ENCODE measurements around the gene SLC35A3. TPM values are rescaled to one million over a fixed set of nuclear protein-coding genes. Genes with fewer than 3 reads are reported as not detected.

The SLC35A3 gene
- total RNA-seq, 1 donor = 35.8 TPM

DNA sequence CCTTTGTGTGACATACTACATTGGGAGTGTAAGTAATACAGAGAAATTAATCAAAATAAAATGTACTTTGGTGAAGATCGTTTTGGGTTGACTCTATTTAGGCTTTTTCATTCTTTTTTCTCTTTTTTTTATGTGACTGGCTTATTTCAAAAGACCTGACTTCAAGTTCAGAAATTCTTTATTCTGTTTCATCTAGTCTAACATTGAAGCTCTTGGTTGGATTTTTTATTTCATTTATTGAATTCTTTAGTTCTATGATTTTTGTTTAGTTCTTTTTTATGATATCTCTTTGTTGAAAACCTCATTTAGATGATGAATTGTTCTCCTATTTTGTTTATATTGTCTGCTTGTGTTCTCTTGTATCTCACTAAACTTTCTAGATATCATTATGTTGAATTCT lies 35.6 kb downstream of the SLC35A3 start:
- no peak overlapping the region for H3K4me3 ChIP-seq (ENCODE audit: low read depth, low read length)
- TF ChIP-seq, protein P1, sequence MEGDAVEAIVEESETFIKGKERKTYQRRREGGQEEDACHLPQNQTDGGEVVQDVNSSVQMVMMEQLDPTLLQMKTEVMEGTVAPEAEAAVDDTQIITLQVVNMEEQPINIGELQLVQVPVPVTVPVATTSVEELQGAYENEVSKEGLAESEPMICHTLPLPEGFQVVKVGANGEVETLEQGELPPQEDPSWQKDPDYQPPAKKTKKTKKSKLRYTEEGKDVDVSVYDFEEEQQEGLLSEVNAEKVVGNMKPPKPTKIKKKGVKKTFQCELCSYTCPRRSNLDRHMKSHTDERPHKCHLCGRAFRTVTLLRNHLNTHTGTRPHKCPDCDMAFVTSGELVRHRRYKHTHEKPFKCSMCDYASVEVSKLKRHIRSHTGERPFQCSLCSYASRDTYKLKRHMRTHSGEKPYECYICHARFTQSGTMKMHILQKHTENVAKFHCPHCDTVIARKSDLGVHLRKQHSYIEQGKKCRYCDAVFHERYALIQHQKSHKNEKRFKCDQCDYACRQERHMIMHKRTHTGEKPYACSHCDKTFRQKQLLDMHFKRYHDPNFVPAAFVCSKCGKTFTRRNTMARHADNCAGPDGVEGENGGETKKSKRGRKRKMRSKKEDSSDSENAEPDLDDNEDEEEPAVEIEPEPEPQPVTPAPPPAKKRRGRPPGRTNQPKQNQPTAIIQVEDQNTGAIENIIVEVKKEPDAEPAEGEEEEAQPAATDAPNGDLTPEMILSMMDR (IDR thresholded peaks at IDR 0.05; ENCODE audit: insufficient read depth, low read length) = no peak
- DNase-seq (ENCODE audit: low read depth) = no peak

DNA sequence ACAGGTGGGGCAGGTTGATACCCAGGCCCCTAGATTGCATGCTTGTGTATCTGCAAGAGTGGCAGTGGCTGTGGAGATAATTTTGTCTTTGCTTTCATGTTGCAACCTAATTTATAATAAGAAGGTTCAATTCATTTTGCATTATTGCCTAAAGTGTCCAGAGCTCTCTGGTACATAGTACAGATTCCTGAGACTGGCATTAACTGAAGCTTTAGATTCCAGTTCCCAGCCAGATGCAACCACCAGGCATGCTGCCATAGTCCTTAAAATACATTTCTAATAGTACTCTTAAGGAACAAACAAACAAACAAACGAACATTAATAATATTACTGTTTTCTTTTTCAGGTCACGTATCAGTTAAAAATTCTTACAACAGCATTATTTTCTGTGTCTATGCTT lies 36.9 kb downstream of the SLC35A3 start:
- H3K4me3 ChIP-seq (ENCODE audit: low read depth, low read length) = no peak overlapping the region
- DNase-seq (ENCODE audit: low read depth) = no peak
- TF ChIP-seq, protein P1 (IDR thresholded peaks at IDR 0.05; ENCODE audit: insufficient read depth, low read length) = no peak

DNA sequence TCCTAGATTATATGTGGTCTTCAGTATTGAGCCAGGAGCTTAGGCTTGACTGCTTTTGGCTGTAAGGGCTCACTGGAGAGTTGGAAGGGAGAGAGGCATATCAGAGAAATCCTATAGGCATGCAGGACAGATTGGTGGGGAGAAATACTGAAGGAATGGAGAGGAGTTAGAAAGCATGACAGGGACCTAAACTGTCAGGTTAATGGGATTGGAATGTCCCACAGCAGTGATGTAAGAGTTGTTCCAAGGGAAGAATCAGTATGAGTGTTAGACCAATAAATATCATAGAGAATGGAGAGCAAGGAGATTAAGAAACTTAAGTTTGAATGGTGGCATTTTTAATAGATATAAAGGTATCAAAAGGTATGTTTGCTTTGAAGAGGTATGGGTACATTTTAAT lies 39.7 kb downstream of the SLC35A3 start:
- TF ChIP-seq, protein P1 (IDR thresholded peaks at IDR 0.05; ENCODE audit: insufficient read depth, low read length) = no peak
- no peak for DNase-seq (ENCODE audit: low read depth)
- no peak overlapping the region for H3K4me3 ChIP-seq (ENCODE audit: low read depth, low read length)

DNA sequence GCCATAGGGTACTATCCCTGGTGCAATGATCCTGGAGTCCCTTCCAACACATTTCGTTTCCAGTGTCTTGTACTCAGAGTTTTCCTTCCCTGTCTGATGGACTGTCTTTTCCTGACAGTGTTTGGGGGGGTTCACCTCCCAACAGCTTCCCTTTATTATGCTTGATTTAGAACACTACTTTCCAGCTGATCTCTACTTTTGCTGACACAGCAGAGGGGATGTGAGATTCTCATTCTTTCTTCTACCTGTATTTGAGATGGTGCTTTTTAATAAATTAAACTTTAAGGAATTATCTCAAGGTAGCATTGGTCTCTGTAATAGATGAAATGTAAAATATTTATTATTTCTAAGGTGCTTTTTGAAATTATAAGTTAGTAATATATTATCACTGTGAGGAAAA lies 41.0 kb downstream of the SLC35A3 start:
- TF ChIP-seq, protein P1 (IDR thresholded peaks at IDR 0.05; ENCODE audit: insufficient read depth, low read length) = no peak
- H3K4me3 ChIP-seq (ENCODE audit: low read depth, low read length) = no peak overlapping the region
- no peak for DNase-seq (ENCODE audit: low read depth)

DNA sequence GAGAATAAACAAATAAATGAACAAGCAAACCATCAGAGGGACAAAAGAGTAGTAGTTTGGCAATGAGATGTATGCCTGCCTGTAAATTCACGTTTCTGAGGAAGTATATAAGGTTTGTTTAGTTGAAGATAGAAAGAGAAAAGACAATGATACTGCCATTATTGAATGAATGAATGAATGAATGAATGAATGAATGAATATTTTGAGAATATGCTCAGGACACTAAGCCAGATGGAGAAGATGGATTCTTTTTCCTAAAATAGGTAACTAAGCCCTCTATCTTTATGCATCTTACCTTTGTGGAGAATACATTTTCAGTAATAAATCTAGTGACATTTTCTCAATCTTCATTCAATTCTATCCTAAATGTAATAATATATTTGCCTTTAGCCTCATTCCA lies 49.4 kb downstream of the SLC35A3 start:
- H3K4me3 ChIP-seq (ENCODE audit: low read depth, low read length) = no peak overlapping the region

DNA sequence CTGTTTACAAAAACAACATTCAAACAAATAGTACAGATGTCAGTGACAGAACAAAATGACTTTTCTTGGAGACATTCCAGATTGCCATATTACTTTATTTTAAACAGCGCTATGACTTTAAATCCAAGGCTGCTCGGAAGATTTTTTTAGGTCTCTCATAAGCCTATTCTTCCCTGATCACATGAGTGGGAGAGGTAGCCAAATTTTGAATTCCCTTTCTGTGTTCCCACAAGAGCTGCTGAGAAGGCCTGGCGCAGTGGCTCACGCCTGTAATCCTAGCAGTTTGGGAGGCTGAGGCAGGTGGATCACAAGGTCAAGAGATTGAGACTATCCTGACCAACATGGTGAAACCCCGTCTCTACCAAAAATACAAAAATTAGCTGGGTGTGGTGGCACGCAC lies 53.7 kb downstream of the SLC35A3 start:
- DNase-seq (ENCODE audit: low read depth) = no peak
- no peak overlapping the region for H3K4me3 ChIP-seq (ENCODE audit: low read depth, low read length)
- TF ChIP-seq, protein P1 (IDR thresholded peaks at IDR 0.05; ENCODE audit: insufficient read depth, low read length) = no peak

More for the DNA sequence above, 49.4 kb downstream of the SLC35A3 start:
- DNase-seq (ENCODE audit: low read depth) = no peak
- TF ChIP-seq, protein P1 (IDR thresholded peaks at IDR 0.05; ENCODE audit: insufficient read depth, low read length) = no peak

DNA sequence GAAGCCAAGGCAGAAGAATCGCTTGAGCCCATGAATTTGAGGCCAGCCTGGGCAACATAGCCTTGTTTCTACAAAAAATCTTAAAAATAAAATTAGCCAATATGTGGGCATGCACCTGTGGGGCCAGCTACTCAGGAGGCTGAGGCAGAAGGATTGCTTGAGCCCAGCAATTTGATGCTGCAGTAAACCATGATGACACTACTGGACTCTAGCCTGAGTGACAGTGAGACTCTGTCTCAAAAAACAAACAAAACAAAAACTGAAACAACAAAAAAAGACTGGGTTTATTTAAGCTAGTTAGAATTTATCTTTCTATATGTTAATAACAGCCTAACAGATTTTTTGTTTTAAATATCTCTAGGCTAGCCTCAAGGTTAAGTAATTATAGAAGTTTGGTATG lies 57.4 kb downstream of the SLC35A3 start:
- DNase-seq (ENCODE audit: low read depth) = no peak
- no peak overlapping the region for H3K4me3 ChIP-seq (ENCODE audit: low read depth, low read length)
- TF ChIP-seq, protein P1 (IDR thresholded peaks at IDR 0.05; ENCODE audit: insufficient read depth, low read length) = no peak

All from fibroblast of the aortic adventitia (primary cell).